Stomach smooth muscle (tissue), 2 donors: Measurements from ENCODE around the gene NELFCD.
"Not testable (repeated sequence)": the region's sequence is repeated elsewhere in the genome, so short reads cannot be mapped to it uniquely, and the experiment has no call there.

Source experiments
- H3K27ac ChIP-seq: one replicate; pipeline ENCODE4 v1.7.0; 2013; ENCODE audit warnings: mild to moderate bottlenecking, low read length, inconsistent platforms
- H3K27me3 ChIP-seq, 2 donors: one replicate each; pipeline ENCODE4 v1.7.0; 2013; ENCODE audit warnings: low read length in 2 of 2; ENCODE audit not compliant: insufficient read depth in 2 of 2, control insufficient read depth in 1 of 2
- H3K36me3 ChIP-seq, 2 donors: one replicate each; pipeline ENCODE4 v1.7.0; 2013; ENCODE audit warnings: low read length in 2 of 2; ENCODE audit not compliant: control insufficient read depth in 2 of 2, insufficient read depth in 2 of 2
- H3K4me1 ChIP-seq: one replicate; pipeline ENCODE4 v1.7.0; 2013; ENCODE audit warnings: low read length; ENCODE audit not compliant: control insufficient read depth, insufficient read depth
- H3K4me3 ChIP-seq, 2 donors: one replicate each; pipeline ENCODE4 v1.7.0; 2013; ENCODE audit warnings: low read length in 2 of 2
- H3K9ac ChIP-seq, 2 donors: one replicate each; pipeline ENCODE4 v1.7.0; 2013; ENCODE audit warnings: low read length in 2 of 2, mild to moderate bottlenecking in 1 of 2
- H3K9me3 ChIP-seq, 2 donors: one replicate each; pipeline ENCODE4 v1.7.0; 2013; ENCODE audit warnings: low read length in 2 of 2; ENCODE audit not compliant: control insufficient read depth in 2 of 2
- donor health status: healthy.
- donor health status: Pancreatic carcinoma.

Gene NELFCD

GRCh38 chr20:58973866-58974265 lies 7.2 kb upstream of the NELFCD start:
- H3K27me3 ChIP-seq: no peaks in the 10 kb centered on the region
- peaks cover 4 to 9% of the 10 kb centered on the region in 2 donors for H3K9me3 ChIP-seq

GRCh38 chr20:58975353-58975752 lies 5.7 kb upstream of the NELFCD start:
- Histone ChIP-seq H3K27me3 (no peaks in the 10 kb centered on the region), H3K36me3 (no peaks in the 10 kb centered on the region), H3K27ac (no peak overlapping the region), H3K9me3 (peaks cover 4 to 6% of the 10 kb centered on the region in 2 donors), H3K4me3 (no peak overlapping the region), H3K9ac (no peak overlapping the region), H3K4me1 (no peaks in the 10 kb centered on the region)

More at GRCh38 chr20:58973866-58974265, 7.2 kb upstream of the NELFCD start:
- H3K4me1 ChIP-seq: no peaks in the 10 kb centered on the region
- no peaks in the 10 kb centered on the region for H3K36me3 ChIP-seq
- H3K4me3 ChIP-seq: no peak overlapping the region
- no peak overlapping the region for H3K9ac ChIP-seq
- no peak overlapping the region for H3K27ac ChIP-seq

GRCh38 chr20:58976061-58976730 lies 4.9 kb upstream of the NELFCD start:
- Histone ChIP-seq H3K9ac (no peak overlapping the region), H3K9me3 (peaks cover 4 to 6% of the 10 kb centered on the region in 2 donors), H3K36me3 (no peaks in the 10 kb centered on the region), H3K27me3 (no peaks in the 10 kb centered on the region), H3K4me1 (no peaks in the 10 kb centered on the region), H3K27ac (no peak overlapping the region), H3K4me3 (no peak overlapping the region)

GRCh38 chr20:58978351-58979190 lies 2.5 kb upstream of the NELFCD start:
- no peaks in the 10 kb centered on the region for H3K27me3 ChIP-seq
- no peak overlapping the region for H3K4me3 ChIP-seq
- H3K9ac ChIP-seq: no peak overlapping the region
- H3K36me3 ChIP-seq: no peaks in the 10 kb centered on the region
- peaks cover 4 to 6% of the 10 kb centered on the region in 2 donors for H3K9me3 ChIP-seq
- peaks cover 13% of the 10 kb centered on the region for H3K4me1 ChIP-seq
- no peak overlapping the region for H3K27ac ChIP-seq

DNA sequence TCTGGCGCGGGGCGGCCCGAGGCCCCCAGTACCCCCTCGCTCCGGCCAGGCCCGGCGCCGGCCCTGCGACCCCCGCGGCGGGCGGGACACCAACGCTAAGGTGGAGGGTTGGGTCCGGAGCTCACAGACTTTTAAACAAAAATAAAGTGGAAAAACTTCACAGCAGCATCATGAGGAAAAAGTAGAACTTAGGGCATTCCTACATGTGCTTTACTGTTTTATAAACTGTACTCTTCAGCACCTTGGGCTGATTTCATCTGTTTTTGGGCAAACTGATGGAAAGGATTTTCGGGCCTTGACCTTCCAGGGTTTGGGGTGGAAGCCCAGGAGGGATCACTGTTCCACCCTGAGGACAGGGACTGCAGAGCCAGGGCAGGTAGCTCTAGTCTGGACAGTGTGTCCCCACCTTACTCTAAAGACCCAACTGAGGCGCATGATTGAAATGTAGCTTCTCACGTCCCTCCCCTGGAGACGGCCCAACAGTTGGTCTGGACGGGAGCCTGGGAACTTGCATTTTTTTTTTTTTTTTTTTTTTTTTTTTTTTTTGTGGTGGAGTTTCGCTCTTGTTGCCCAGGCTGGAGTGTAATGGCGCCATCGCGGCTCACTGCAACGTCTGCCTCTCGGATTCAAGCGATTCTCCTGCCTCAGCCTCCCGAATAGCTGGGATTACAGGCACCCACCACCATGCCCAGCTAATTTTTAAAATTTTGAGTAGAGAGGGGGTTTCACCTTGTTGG lies 740 bp downstream of the NELFCD start:
- H3K9ac ChIP-seq: peak overlapping the region; percentile 73 to 82
- no peak overlapping the region for H3K27ac ChIP-seq

DNA sequence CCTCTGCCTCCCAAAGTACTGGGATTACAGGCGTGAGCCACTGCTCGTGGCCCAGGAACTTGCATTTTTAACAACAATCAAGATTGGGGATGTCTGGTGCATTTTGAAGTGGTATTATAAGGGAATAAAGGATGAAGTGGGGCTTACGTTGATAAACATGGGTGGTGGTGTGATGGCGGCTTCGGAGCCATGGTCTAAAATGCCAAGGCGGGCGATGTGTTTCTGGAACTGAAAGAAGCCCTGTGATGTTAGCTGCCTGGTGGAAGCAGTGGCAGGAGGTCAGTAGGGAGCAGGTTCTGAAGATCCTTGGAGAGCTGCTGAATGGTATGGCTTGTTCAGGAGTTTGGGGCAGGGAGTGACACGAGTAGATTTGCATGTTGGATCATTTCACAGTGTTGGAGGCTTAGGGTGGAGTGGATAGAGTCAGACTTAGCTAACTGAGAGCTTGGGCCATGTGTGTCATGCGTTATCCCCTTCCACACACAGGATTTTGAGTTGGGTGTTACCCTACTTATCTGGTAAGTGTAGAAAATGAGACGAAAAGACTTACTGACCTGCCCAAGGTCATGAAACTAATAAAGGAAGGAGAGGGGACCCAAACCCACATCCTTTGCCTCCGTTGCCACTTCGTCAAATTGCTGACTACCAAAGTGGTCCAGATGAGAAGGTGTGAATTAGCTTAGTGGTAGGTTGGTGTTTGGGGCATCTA lies 1.5 kb downstream of the NELFCD start:
- no peak overlapping the region for H3K27ac ChIP-seq
- H3K4me3 ChIP-seq: peak overlapping the region; percentile 85 to 94
- no peaks in the 10 kb centered on the region for H3K27me3 ChIP-seq
- H3K9ac ChIP-seq: no peak overlapping the region
- H3K36me3 ChIP-seq: peaks cover 8 to 11% of the 10 kb centered on the region in 2 donors
- no peaks in the 10 kb centered on the region for H3K9me3 ChIP-seq
- H3K4me1 ChIP-seq: peaks cover 27% of the 10 kb centered on the region

More for the DNA sequence above, 740 bp downstream of the NELFCD start:
- Histone ChIP-seq H3K36me3 (peaks cover 2 to 4% of the 10 kb centered on the region in 2 donors), H3K27me3 (no peaks in the 10 kb centered on the region), H3K4me1 (peaks cover 27% of the 10 kb centered on the region), H3K4me3 (peak overlapping the region; percentile 85 to 94), H3K9me3 (no peaks in the 10 kb centered on the region)

DNA sequence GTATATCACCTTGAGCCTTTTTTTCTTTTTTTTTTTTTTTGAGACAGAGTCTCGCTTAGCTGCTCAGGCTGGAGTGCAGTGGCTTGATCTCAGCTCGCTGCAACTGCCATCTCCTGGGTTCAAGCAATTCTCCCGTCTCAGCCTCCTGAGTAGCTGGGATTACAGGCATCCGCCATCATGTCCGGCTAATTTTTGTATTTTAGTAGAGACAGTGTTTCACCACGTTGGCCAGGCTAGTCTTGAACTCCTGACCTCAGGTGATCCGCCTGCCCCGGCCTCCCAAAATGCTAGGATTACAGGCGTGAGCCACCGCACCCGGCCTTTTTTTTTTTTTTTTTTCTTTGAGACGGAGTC lies 2.0 kb downstream of the NELFCD start:
- H3K36me3 ChIP-seq: peaks cover 14 to 17% of the 10 kb centered on the region in 2 donors
- not testable (repeated sequence) for H3K9me3 ChIP-seq, H3K27me3 ChIP-seq, H3K27ac ChIP-seq, H3K9ac ChIP-seq, H3K4me3 ChIP-seq
- H3K4me1 ChIP-seq: peaks cover 27% of the 10 kb centered on the region

DNA sequence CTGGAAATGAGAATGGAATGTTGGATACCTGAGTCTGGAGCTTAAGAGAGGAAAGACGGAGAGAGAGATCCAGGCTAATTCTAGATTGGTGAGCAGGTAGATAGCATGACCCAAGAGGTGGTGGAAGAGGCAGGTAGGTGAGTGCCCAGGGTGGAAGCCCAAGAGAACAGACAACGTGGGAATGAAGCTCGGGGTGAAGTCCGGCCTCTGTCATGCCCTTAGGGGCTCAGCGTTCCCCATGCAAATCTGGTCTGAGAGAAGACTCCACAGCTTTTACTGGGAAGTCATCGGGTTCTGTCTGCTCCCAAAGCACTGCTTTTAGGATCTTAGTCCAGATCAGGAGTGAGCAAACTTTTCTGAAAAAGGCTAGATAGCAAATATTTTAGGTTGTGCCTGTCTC lies 3.6 kb downstream of the NELFCD start:
- Histone ChIP-seq H3K4me1 (peaks cover 27% of the 10 kb centered on the region), H3K36me3 (peaks cover 30 to 33% of the 10 kb centered on the region in 2 donors), H3K4me3 (no peak overlapping the region), H3K27ac (no peak overlapping the region), H3K9ac (no peak overlapping the region), H3K27me3 (no peaks in the 10 kb centered on the region), H3K9me3 (no peaks in the 10 kb centered on the region)

DNA sequence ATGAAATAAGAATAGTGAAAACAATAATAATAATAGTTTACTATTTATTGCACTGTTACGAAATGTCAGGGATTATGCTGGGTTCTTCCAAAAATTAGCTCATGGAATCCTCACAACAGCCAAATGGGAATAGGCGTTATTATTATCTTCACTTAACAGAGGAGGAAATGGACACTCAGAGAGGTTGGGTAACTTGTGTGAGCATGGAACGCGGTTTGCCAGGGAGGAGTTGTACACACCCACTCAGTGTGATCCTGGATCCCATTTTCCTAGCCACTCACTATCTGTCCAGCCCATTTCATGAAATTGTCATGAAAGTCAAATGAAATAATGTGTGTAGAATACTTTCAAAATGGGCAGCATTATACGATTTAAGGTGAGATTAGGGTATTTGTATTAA lies 4.6 kb downstream of the NELFCD start:
- Histone ChIP-seq H3K27me3 (no peaks in the 10 kb centered on the region), H3K27ac (no peak overlapping the region), H3K36me3 (peaks cover 36 to 39% of the 10 kb centered on the region in 2 donors), H3K9ac (no peak overlapping the region), H3K9me3 (no peaks in the 10 kb centered on the region), H3K4me1 (peaks cover 27% of the 10 kb centered on the region), H3K4me3 (no peak overlapping the region)

DNA sequence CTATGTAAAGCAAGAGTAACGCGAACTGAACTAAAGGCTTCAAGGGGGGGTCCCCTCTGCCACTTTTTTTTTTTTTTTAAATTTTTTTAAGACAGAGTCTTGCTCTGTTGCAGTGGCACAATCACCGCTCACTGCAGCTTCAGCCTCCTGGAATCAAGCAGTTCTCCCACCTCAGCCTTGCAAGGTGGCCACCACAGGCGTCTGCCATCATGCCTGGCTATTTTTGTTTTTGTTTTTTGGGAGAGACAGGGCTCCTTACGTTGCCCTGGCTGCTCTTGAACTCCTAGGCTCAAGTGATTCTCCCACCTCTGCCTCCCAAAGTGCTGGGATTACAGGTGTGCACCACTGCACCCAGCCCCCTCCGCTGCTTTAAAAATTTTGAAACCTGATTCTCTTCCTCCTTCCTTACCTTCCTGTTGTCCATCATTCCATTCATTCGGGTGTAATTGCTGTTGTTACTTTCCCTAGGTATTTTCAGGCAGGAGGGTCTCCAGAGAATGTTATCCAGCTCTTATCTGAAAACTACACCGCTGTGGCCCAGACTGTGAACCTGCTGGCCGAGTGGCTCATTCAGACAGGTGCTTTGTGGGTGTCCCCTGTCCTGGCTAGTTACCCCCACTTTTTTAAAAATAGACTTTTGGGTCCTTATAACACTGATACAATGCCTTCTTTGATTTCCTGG lies 5.4 kb downstream of the NELFCD start:
- Histone ChIP-seq H3K27ac (no peak overlapping the region), H3K4me3 (no peak overlapping the region), H3K36me3 (peaks cover 44 to 45% of the 10 kb centered on the region in 2 donors), H3K9ac (no peak overlapping the region), H3K27me3 (no peaks in the 10 kb centered on the region), H3K9me3 (no peaks in the 10 kb centered on the region), H3K4me1 (peaks cover 27% of the 10 kb centered on the region)
